Thyroid gland (tissue), 4 donors: ENCODE data around the gene PSMD3. TPM values are rescaled to one million over a fixed set of nuclear protein-coding genes. Genes with fewer than 3 reads are reported as not detected.

ENCODE experiments used
- DNase-seq, 2 donors: peaks; one replicate each; pipeline ENCODE4 v3.0.0-alpha.2; 2019
- H3K27ac ChIP-seq, 3 donors: fragments of 200-600 bp; sonication (generic); 1 replicate in 2 of 3; 2 replicates in 1 of 3; pipeline ENCODE4 v1.5.1; 2016 to 2019; ENCODE audit warnings: mild to moderate bottlenecking in 1 of 3, moderate library complexity in 1 of 3
- H3K27me3 ChIP-seq: fragments of 200-600 bp; sonication (generic); one replicate; pipeline ENCODE4 v1.5.1; 2019
- H3K36me3 ChIP-seq, 2 donors: fragments of 200-600 bp; sonication (generic); one replicate each; pipeline ENCODE4 v1.5.1; 2016 to 2019
- H3K4me1 ChIP-seq, 2 donors: fragments of 200-600 bp; sonication (generic); one replicate each; pipeline ENCODE4 v1.5.1; 2017 to 2019
- H3K4me3 ChIP-seq, 3 donors: fragments of 200-600 bp; sonication (generic); replicated peaks in 1 of 3; 1 replicate in 2 of 3; 2 replicates in 1 of 3; pipeline ENCODE4 v1.5.1; 2016; ENCODE audit warnings: mild to moderate bottlenecking in 1 of 3
- H3K9me3 ChIP-seq: fragments of 200-600 bp; sonication (generic); one replicate; pipeline ENCODE4 v1.5.1; 2017
- POLR2A ChIP-seq, 2 donors: fragments of 450-650 bp; IDR thresholded peaks; one replicate each; pipeline ENCODE4 v1.6.1; 2017; ENCODE audit warnings: antibody characterized with exemption in 2 of 2, mild to moderate bottlenecking in 2 of 2, moderate library complexity in 1 of 2
- WGBS, 2 donors: methylation state at CpG; one replicate each; pipeline ENCODE4 v1.1.5; 2017; 5-methylcytosine and 5-hydroxymethylcytosine counted together
- intact Hi-C: fragments of 100-400 bp; cut with DNase I; formaldehyde crosslinking; loops from one replicate; pipeline ENCODE4 v1.15.1; 2023
- total RNA-seq, 4 donors: library from RNA; depleted of rRNA; stranded (reverse); fragments of >200 nt; gene quantifications; one replicate each; pipeline ENCODE4 v1.2.3, GENCODE V29; 2016
- TF ChIP-seq, protein P1 (sequence below), 6 experiments: fragments of 200-600 bp in 3 of 6; fragments of 450-650 bp in 3 of 6; sonication (generic) in 3 of 6; IDR thresholded peaks; one replicate each; pipeline ENCODE4 v1.5.1; 2016 to 2019; ENCODE audit warnings: antibody characterized with exemption in 6 of 6, mild to moderate bottlenecking in 2 of 6, inconsistent platforms in 1 of 6, moderate library complexity in 1 of 6

PSMD3 gene
- total RNA-seq, 4 donors from 2014 or later, result 65.0 to 100 (median 98.8) TPM

GRCh38 chr17:39952680-39953470, 27.7 kb upstream of the PSMD3 start:
- intact Hi-C loops, result no loop called here
- Histone ChIP-seq H3K9me3 (no peaks in the 10 kb centered on the region), H3K4me3 (peak overlapping the region in 1 of 3 donors; percentile 32), H3K36me3 (no peaks in the 10 kb centered on the region), H3K27ac (peak overlapping the region in 2 of 3 donors; percentile 31 to 52), H3K4me1 (peaks cover 4 to 9% of the 10 kb centered on the region in 2 donors), H3K27me3 (no peaks in the 10 kb centered on the region)
- DNase-seq, result peak; percentile 98
- TF ChIP-seq, protein P1, sequence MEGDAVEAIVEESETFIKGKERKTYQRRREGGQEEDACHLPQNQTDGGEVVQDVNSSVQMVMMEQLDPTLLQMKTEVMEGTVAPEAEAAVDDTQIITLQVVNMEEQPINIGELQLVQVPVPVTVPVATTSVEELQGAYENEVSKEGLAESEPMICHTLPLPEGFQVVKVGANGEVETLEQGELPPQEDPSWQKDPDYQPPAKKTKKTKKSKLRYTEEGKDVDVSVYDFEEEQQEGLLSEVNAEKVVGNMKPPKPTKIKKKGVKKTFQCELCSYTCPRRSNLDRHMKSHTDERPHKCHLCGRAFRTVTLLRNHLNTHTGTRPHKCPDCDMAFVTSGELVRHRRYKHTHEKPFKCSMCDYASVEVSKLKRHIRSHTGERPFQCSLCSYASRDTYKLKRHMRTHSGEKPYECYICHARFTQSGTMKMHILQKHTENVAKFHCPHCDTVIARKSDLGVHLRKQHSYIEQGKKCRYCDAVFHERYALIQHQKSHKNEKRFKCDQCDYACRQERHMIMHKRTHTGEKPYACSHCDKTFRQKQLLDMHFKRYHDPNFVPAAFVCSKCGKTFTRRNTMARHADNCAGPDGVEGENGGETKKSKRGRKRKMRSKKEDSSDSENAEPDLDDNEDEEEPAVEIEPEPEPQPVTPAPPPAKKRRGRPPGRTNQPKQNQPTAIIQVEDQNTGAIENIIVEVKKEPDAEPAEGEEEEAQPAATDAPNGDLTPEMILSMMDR (IDR thresholded peaks at IDR 0.05), result no peak
- peak in 1 of 2 donors; percentile 53 for TF ChIP-seq POLR2A (IDR thresholded peaks at IDR 0.05)
- WGBS, 2 donors, result 2 to 3% methylated on average over 11 to 16 of the region's 55 CpGs

- H3K9me3 ChIP-seq, result no peaks in the 10 kb centered on the region
- DNase-seq, result peak in 1 of 2 donors; percentile 2
- intact Hi-C loops, result no loop called here
- TF ChIP-seq, protein P1 (IDR thresholded peaks at IDR 0.05), result no peak
- TF ChIP-seq POLR2A (IDR thresholded peaks at IDR 0.05), result no peak
- peak overlapping the region in 1 of 3 donors; percentile 19 for H3K4me3 ChIP-seq
- peak overlapping the region in 2 of 3 donors; percentile 31 to 52 for H3K27ac ChIP-seq
- H3K36me3 ChIP-seq, result no peaks in the 10 kb centered on the region
- H3K27me3 ChIP-seq, result no peaks in the 10 kb centered on the region
- 27 to 32% methylated on average over 3 to 8 of the region's 9 CpGs for WGBS, 2 donors
- H3K4me1 ChIP-seq, result peaks cover 4 to 9% of the 10 kb centered on the region in 2 donors
These were observed 27.1 kb upstream of the PSMD3 start for GRCh38 chr17:39953471-39953888.

- 52 to 61% methylated on average over 3 to 4 of the region's 4 CpGs for WGBS, 2 donors
- H3K36me3 ChIP-seq, result no peaks in the 10 kb centered on the region
- peaks cover 4 to 13% of the 10 kb centered on the region in 2 donors for H3K4me1 ChIP-seq
- H3K4me3 ChIP-seq, result no peak overlapping the region
- H3K27ac ChIP-seq, result no peak overlapping the region
- DNase-seq, result no peak
- no peaks in the 10 kb centered on the region for H3K9me3 ChIP-seq
- H3K27me3 ChIP-seq, result no peaks in the 10 kb centered on the region
- intact Hi-C loops, result no loop called here
- TF ChIP-seq, protein P1 (IDR thresholded peaks at IDR 0.05), result no peak
- no peak for TF ChIP-seq POLR2A (IDR thresholded peaks at IDR 0.05)
These were observed 25.7 kb upstream of the PSMD3 start for GRCh38 chr17:39954876-39955275.

DNA sequence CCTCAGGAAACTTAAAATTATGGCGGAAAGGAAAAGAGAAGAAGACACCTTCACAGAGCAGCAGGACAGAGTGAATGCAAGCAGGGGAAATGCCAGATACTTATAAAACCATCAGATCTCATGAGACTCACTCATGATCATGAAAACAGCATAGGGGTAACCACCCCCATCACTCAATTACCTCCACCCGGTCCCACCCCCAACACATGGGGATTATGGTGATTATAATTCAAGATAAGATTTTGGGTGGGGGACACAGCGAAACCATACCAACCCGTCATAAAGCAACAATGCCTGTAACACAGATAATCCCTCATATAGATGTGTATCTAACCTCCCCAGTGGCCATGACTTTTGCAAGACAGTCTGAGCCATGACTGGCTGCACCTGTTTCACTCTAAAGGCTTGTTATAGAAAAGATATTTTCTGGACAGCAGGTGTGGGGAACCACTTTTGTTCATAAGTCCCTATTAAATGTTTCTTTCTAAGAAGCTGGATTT, 24.8 kb upstream of the PSMD3 start:
- Histone ChIP-seq H3K9me3 (no peaks in the 10 kb centered on the region), H3K27me3 (no peaks in the 10 kb centered on the region), H3K4me3 (no peak overlapping the region), H3K4me1 (peaks cover 4 to 13% of the 10 kb centered on the region in 2 donors), H3K27ac (no peak overlapping the region), H3K36me3 (no peaks in the 10 kb centered on the region)
- WGBS, 2 donors, result 79 to 92% methylated on average over 3 to 4 of the region's 4 CpGs
- intact Hi-C loops, result no loop called here
- DNase-seq, result no peak
- TF ChIP-seq, protein P1 (IDR thresholded peaks at IDR 0.05), result no peak
- no peak for TF ChIP-seq POLR2A (IDR thresholded peaks at IDR 0.05)

DNA sequence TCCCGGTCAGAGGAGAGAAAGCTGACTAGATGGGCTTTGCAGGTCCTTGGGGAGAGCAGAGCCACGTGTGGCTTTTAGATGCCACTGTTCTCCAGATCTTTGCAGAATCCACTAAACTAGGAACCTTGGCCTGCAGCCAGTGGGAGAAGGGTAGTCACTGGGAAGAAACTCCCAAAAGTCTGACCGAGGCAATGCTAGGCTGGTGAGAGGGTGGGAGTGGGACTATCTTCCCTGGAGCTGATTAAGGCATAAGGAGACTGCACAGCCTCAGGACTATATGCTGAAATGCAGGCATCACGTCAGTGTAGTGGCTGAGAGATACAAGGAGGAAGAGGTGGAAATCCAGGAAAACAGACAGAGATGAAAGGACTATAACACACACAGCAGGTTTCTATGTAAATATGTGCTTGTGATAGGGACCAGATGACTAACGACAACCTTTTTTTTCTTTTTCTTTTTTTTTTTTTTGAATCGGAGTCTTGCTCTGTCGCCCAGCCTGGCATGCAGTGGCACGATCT, 20.0 kb upstream of the PSMD3 start:
- Histone ChIP-seq H3K9me3 (no peaks in the 10 kb centered on the region), H3K4me3 (no peak overlapping the region), H3K4me1 (peaks cover 0 to 4% of the 10 kb centered on the region in 2 donors), H3K27me3 (no peaks in the 10 kb centered on the region), H3K27ac (no peak overlapping the region), H3K36me3 (no peaks in the 10 kb centered on the region)
- intact Hi-C loops, result no loop called here
- DNase-seq, result no peak
- 69 to 72% methylated on average over 8 of the region's 8 CpGs for WGBS, 2 donors
- TF ChIP-seq, protein P1 (IDR thresholded peaks at IDR 0.05), result no peak
- TF ChIP-seq POLR2A (IDR thresholded peaks at IDR 0.05), result no peak
